Mucosa of descending colon (tissue), 3 donors: ENCODE results near the gene ARSJ. TPM values are rescaled to one million over a fixed set of nuclear protein-coding genes. Genes with fewer than 3 reads are reported as not detected.

ENCODE experiments used
- ATAC-seq: fragments of 200-7000 bp; cut with Tn5 transposase; one replicate; pipeline ENCODE4 v1.9.1; 2020; ENCODE audit warnings: mild to moderate bottlenecking, moderate library complexity
- DNase-seq, 3 donors: peaks; one replicate each; pipeline ENCODE4 v3.0.0-alpha.2; 2020
- H3K36me3 ChIP-seq: fragments of 200-600 bp; one replicate; pipeline ENCODE4 v1.8.0; 2021; ENCODE audit warnings: low read depth, mild to moderate bottlenecking
- H3K4me1 ChIP-seq: fragments of 200-600 bp; one replicate; pipeline ENCODE4 v1.8.0; 2021; ENCODE audit warnings: low read depth, mild to moderate bottlenecking
- H3K4me3 ChIP-seq: fragments of 200-600 bp; one replicate; pipeline ENCODE4 v1.8.0; 2021; ENCODE audit warnings: mild to moderate bottlenecking
- H3K9me3 ChIP-seq: fragments of 200-600 bp; one replicate; pipeline ENCODE4 v1.8.0; 2021; ENCODE audit warnings: mild to moderate bottlenecking
- intact Hi-C, 2 donors: fragments of 100-400 bp; cut with DNase I in 1 of 2; cut with micrococcal nuclease in 1 of 2; formaldehyde crosslinking; loops; one replicate each; pipeline versions ENCODE4 v1.11.0 to v1.11.1; 2022; cut with DNase I, micrococcal nuclease
- total RNA-seq, 3 donors: library from RNA; stranded (reverse); fragmentation: NEBNext Ultra II Directional in 2 of 3; extraction: Animal tissue kit (Norgen Biotek cat#: 25700) in 2 of 3; gene quantifications; one replicate each; pipeline versions ENCODE4 v1.2.1 to v1.2.4, GENCODE V29; 2021 to 2023
- TF ChIP-seq, protein P1 (sequence below): fragments of 200-600 bp; IDR thresholded peaks from one replicate; pipeline ENCODE4 v1.8.0; 2022; ENCODE audit warnings: antibody characterized with exemption, mild to moderate bottlenecking
- donor health status: DM: no; HTN: no; CAD: no; lungs with moderate emphysema.
- donor health status: DM: no; HTN: no; CAD: no.
- donor health status: DM: no; HTN: yes; CAD: no.

Gene ARSJ
- total RNA-seq, 3 donors from 2014 or later, result 6.1 to 10.4 (median 6.5) TPM

DNA sequence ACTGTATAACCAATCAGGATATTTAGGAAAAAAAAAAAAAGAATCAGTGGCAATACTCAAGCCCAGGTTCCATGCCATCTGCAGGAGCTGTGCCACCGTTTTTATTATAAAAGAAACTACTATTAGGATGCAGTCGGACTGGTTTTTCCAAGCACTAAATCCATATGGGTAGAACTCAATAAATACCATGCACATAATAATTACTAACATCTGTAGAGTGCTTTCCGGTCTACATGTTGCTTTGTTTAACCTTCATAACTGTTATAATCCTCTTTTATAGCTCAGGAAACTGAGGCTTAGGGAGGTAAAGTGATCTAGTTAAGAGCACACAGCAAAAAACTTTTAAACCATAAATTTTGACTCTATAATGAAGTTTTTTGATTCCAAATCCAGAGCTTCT lies 24.0 kb downstream of the ARSJ start:
- Histone ChIP-seq H3K9me3 (no peaks in the 10 kb centered on the region), H3K36me3 (no peaks in the 10 kb centered on the region), H3K4me1 (peaks cover 12% of the 10 kb centered on the region), H3K4me3 (no peak overlapping the region)
- intact Hi-C loops, result loop anchor here in 1 of 2 donors (5.0 kb wide), 1 partner anchor 117 kb away; no protein-coding TSS in a partner anchor
- no peak for DNase-seq
- TF ChIP-seq, protein P1, sequence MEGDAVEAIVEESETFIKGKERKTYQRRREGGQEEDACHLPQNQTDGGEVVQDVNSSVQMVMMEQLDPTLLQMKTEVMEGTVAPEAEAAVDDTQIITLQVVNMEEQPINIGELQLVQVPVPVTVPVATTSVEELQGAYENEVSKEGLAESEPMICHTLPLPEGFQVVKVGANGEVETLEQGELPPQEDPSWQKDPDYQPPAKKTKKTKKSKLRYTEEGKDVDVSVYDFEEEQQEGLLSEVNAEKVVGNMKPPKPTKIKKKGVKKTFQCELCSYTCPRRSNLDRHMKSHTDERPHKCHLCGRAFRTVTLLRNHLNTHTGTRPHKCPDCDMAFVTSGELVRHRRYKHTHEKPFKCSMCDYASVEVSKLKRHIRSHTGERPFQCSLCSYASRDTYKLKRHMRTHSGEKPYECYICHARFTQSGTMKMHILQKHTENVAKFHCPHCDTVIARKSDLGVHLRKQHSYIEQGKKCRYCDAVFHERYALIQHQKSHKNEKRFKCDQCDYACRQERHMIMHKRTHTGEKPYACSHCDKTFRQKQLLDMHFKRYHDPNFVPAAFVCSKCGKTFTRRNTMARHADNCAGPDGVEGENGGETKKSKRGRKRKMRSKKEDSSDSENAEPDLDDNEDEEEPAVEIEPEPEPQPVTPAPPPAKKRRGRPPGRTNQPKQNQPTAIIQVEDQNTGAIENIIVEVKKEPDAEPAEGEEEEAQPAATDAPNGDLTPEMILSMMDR, result no peak
- ATAC-seq, result peak; percentile 33

DNA sequence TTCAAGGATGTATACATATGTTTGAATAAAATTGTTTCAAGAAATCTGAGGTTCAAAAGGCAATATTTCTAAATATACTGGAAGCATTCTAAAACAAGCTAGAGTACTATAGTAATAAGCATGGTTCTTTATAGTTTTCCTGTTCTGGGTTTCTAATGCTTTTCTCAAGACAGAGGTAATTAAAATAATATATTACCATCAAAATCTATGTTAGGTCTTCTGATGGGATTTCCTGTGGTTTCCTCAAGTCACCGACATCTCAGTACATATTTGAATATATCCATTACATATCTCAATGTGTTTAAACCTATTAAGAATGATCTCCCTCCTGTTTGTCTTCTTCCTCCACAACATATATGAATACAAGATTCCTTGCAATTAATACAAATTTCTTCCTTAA lies 25.6 kb downstream of the ARSJ start:
- DNase-seq (no peak), ATAC-seq (no peak)
- peaks cover 8% of the 10 kb centered on the region for H3K4me1 ChIP-seq
- no peaks in the 10 kb centered on the region for H3K9me3 ChIP-seq
- H3K4me3 ChIP-seq, result no peak overlapping the region
- H3K36me3 ChIP-seq, result no peaks in the 10 kb centered on the region
- TF ChIP-seq, protein P1, result no peak
- intact Hi-C loops, result no loop called here

DNA sequence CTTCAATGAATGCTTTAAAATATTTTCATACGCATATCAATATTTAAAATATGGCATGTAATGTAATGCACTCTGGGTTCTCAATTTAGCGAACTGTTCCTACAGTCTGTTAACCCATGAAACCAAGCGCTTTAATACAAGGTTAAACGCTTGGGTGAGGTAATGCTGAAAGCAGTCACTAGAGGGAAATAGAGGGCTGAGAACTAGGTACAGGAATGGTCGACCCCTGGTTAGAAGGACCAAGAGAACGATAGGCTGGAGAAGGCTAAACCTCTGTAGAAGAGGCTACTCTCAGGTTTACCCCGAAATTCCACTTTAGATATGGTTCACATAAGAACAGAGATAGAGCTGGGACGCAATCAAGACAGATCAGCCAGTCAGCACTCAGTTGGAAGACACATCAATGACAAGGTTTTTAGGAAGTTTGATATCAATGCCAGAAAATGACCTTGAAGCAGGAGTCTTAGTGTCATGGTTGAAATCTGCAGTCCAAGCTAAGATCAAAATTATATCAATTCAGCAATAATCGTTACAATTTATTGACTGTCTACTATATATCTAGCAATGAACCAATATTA lies 26.9 kb downstream of the ARSJ start:
- peak in 1 of 3 donors; percentile 62 for DNase-seq
- ATAC-seq, result peak; percentile 77
- Histone ChIP-seq H3K4me3 (no peak overlapping the region), H3K9me3 (no peaks in the 10 kb centered on the region), H3K36me3 (no peaks in the 10 kb centered on the region), H3K4me1 (peaks cover 8% of the 10 kb centered on the region)
- TF ChIP-seq, protein P1, result peak; percentile 36
- intact Hi-C loops, result no loop called here

DNA sequence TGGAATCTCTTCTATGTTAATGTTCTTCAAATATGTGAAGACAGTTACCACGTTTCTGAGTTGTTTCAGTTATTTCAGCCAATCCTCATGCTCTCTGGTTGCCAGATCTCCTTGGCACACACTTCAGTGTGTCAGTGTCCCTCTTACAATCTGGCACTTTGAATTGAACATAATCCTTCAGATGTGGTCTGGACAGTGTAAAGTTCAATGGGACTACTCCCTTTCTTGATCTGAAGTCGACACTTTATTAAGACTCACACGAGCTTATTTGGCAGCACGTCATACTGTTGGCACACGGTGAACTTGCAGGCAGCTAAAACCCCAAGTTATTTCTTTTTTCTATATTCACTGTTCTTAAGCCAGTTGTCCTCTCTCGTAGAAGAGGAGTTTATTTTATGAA lies 28.2 kb downstream of the ARSJ start:
- H3K36me3 ChIP-seq, result no peaks in the 10 kb centered on the region
- no peaks in the 10 kb centered on the region for H3K9me3 ChIP-seq
- ATAC-seq, result peak; percentile 88
- intact Hi-C loops, result no loop called here
- TF ChIP-seq, protein P1, result no peak
- peak in 1 of 3 donors; percentile 11 for DNase-seq
- H3K4me1 ChIP-seq, result peaks cover 8% of the 10 kb centered on the region
- H3K4me3 ChIP-seq, result no peak overlapping the region

DNA sequence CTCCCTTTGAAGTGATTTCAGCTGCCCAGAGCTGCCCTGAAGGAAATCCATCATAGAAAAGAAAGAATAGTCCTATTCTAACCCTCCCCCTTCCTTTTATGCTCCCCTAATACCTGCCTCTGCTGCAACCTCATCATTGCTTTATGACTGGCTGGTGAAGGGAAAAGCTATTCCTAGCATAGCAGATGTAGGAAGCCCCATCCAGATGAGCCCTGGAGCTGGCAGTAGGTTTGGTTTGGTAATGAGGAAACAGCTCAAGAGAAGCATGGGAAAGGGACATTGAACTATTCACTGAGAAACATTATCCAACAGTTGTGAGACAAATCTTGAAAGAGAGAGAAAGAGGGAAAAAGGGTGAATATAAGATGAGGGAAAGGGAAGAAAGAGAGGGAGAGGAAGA lies 29.2 kb downstream of the ARSJ start:
- DNase-seq (no peak), ATAC-seq (peak; percentile 25)
- H3K4me1 ChIP-seq, result peaks cover 8% of the 10 kb centered on the region
- intact Hi-C loops, result no loop called here
- H3K4me3 ChIP-seq, result no peak overlapping the region
- TF ChIP-seq, protein P1, result no peak
- H3K9me3 ChIP-seq, result no peaks in the 10 kb centered on the region
- no peaks in the 10 kb centered on the region for H3K36me3 ChIP-seq

DNA sequence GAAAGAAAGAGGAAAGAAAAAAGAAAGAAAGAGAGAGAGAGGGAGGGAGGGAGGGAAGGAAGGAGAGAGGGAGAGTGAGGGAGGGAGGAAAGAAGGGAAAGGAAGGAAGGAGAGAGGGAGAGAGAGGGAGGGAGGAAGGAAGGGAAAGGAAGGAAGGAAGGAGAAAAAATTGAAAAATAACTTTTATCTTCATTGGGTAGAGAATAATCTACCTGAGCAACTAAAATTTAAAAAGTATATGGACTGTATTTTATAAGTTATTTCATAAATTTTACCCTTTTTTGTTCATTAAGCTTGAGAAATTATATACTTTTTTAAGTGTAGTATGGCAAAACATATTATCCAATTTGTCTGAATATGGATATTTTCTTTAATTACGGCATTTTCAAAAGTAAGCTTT lies 32.0 kb downstream of the ARSJ start:
- no peak for DNase-seq
- no peak for ATAC-seq
- Histone ChIP-seq H3K4me1 (peaks cover 8% of the 10 kb centered on the region), H3K9me3 (no peaks in the 10 kb centered on the region), H3K4me3 (no peak overlapping the region), H3K36me3 (no peaks in the 10 kb centered on the region)
- TF ChIP-seq, protein P1, result no peak
- intact Hi-C loops, result no loop called here
